ENCODE data around the gene HOXB5.

The HOXB5 gene

DNA sequence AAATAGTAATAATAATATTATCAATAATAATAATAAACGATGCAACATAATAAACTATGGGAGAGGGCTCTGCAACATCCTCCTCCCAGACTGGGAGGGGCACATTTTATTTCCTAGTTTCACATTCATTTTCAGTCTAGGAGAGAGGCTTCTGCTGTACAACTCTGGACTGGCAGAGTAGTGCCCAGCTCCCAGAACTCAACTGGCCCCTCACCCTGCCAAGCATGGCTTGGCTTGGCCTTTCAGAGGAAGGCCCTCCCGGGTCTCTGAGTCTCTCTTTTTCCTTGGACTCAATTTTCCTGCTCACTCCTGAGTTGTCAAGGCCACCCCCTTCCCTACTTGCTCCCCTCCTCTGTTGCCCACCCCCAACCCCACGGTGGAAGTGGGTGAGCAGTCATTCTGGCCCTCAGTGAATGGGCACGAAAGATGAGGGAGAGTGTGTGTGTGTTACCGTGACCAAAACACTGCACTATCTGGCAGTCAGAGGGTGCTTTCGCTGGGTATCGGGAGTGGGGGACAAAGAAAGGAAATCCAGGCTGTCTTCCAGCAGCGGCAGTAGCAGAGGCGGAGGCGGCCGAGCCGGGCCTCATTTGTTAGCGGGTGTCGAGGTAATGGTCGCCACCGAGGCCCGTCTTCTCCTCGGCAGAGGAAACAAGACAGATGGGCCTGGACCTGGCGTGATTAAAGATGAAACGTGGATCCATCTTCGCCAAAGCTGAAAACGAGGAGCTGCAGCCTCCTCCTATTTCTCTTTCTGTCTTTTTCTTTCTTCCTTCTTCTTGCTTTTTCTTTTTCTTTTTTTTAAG lies 17.7 kb downstream of the HOXB5 start:
- Histone ChIP-seq H3K4me3 (ENCODE audit: low read length) (no peak overlapping the region), H3K79me2 (ENCODE audit: control insufficient read depth, low read length) (peaks cover 12% of the 10 kb centered on the region), H3K27ac (ENCODE audit: low read depth, low read length) (no peak overlapping the region), H3K4me2 (ENCODE audit: low read length) (no peak overlapping the region), H3K9me2 (replicated peaks; ENCODE audit: control insufficient read depth, low read length) (no peaks in the 10 kb centered on the region), H3F3A (ENCODE audit: control insufficient read depth, insufficient read depth) (0 out of 2 replicates have a peak, but pooled peaks cover 9% of the 10 kb centered on the region), H3K27me3 (ENCODE audit: control insufficient read depth, low read length) (peaks cover 19% of the 10 kb centered on the region), H3K36me3 (ENCODE audit: control insufficient read depth, low read length) (peaks cover 4% of the 10 kb centered on the region; the same call in 1 of the 2 replicates), H4K20me1 (ENCODE audit: control insufficient read depth, insufficient read depth, low read depth, low read length) (no peaks in the 10 kb centered on the region), H3K4me1 (ENCODE audit: control insufficient read depth, low read length) (peaks cover 29% of the 10 kb centered on the region), H3K9me3 (ENCODE audit: control insufficient read depth, insufficient read depth, low read length) (no peaks in the 10 kb centered on the region)
- no peak for TF ChIP-seq EZH2phosphoT487 (IDR thresholded peaks at IDR 0.05; ENCODE audit: borderline replicate concordance, low read length)
- TF ChIP-seq, protein P1, sequence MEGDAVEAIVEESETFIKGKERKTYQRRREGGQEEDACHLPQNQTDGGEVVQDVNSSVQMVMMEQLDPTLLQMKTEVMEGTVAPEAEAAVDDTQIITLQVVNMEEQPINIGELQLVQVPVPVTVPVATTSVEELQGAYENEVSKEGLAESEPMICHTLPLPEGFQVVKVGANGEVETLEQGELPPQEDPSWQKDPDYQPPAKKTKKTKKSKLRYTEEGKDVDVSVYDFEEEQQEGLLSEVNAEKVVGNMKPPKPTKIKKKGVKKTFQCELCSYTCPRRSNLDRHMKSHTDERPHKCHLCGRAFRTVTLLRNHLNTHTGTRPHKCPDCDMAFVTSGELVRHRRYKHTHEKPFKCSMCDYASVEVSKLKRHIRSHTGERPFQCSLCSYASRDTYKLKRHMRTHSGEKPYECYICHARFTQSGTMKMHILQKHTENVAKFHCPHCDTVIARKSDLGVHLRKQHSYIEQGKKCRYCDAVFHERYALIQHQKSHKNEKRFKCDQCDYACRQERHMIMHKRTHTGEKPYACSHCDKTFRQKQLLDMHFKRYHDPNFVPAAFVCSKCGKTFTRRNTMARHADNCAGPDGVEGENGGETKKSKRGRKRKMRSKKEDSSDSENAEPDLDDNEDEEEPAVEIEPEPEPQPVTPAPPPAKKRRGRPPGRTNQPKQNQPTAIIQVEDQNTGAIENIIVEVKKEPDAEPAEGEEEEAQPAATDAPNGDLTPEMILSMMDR (IDR thresholded peaks at IDR 0.05; ENCODE audit: low read depth, low read length, poor library complexity, severe bottlenecking), result no peak

DNA sequence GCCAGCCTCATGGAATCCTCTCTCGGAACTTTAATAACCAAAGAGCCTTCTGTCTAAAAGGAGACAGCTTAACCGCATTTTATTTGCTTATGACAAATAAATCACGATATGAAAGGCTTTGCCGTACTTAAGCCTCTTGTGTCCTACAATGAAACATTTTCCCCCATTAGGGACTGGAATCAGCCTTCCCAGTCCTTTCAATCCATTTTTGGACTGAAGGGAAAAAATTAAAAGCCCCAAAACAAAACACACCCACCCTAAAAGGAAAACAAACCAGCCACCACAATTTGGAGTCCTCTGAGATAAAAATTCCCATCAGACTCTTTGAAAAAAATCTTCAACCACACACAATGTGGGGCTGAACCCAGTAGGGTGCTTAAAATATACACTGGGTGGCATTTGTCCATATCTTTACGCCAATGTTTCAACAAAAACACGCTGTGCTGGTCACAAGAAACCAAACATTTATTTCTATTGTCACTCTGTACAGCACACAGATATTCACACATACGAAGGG lies 18.5 kb downstream of the HOXB5 start:
- no peaks in the 10 kb centered on the region for H3K9me3 ChIP-seq (ENCODE audit: control insufficient read depth, insufficient read depth, low read length)
- peaks cover 12% of the 10 kb centered on the region for H3K79me2 ChIP-seq (ENCODE audit: control insufficient read depth, low read length)
- peaks cover 4% of the 10 kb centered on the region; the same call in 1 of the 2 replicates for H3K36me3 ChIP-seq (ENCODE audit: control insufficient read depth, low read length)
- H3K4me3 ChIP-seq (ENCODE audit: low read length), result no peak overlapping the region
- H4K20me1 ChIP-seq (ENCODE audit: control insufficient read depth, insufficient read depth, low read depth, low read length), result no peaks in the 10 kb centered on the region
- H3K27me3 ChIP-seq (ENCODE audit: control insufficient read depth, low read length), result peaks cover 12% of the 10 kb centered on the region
- no peak overlapping the region for H3K4me2 ChIP-seq (ENCODE audit: low read length)
- 0 out of 2 replicates have a peak, but pooled peaks cover 4% of the 10 kb centered on the region for H3F3A ChIP-seq (ENCODE audit: control insufficient read depth, insufficient read depth)
- no peaks in the 10 kb centered on the region for H3K9me2 ChIP-seq (replicated peaks; ENCODE audit: control insufficient read depth, low read length)
- H3K27ac ChIP-seq (ENCODE audit: low read depth, low read length), result no peak overlapping the region
- no peak for TF ChIP-seq EZH2phosphoT487 (IDR thresholded peaks at IDR 0.05; ENCODE audit: borderline replicate concordance, low read length)
- H3K4me1 ChIP-seq (ENCODE audit: control insufficient read depth, low read length), result peaks cover 22% of the 10 kb centered on the region

DNA sequence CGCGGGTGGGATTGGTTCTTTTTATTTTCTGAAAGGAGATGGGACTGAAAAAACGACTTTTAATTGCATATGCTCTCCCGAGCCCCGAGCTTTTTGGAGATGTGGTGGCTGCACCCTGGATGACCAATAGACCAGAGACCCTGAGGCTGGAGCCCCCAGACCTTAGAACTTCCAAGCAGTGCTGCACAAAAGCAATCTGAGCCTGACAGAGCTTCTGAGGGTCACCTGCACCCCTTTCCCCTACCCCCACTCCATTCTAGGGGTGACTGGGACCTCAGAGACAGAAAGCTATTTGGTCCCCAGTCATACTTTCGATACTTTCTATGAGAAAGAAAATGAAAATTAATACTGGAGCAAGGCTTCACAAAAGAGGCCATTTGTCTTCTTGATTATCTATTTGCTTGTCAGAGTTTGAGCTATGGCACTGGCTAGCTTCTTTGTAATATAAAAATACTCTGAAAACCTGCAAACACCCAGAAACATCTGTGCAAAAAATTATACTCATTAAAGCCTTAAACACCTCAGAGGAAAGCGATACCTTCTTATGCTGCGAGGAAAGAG lies 19.0 kb downstream of the HOXB5 start:
- Histone ChIP-seq H3K9me2 (replicated peaks; ENCODE audit: control insufficient read depth, low read length) (no peaks in the 10 kb centered on the region), H3K4me1 (ENCODE audit: control insufficient read depth, low read length) (peaks cover 17% of the 10 kb centered on the region), H3K79me2 (ENCODE audit: control insufficient read depth, low read length) (peaks cover 12% of the 10 kb centered on the region), H3F3A (ENCODE audit: control insufficient read depth, insufficient read depth) (0 out of 2 replicates have a peak, but pooled peaks cover 3% of the 10 kb centered on the region), H4K20me1 (ENCODE audit: control insufficient read depth, insufficient read depth, low read depth, low read length) (no peaks in the 10 kb centered on the region), H3K9me3 (ENCODE audit: control insufficient read depth, insufficient read depth, low read length) (no peaks in the 10 kb centered on the region), H3K27ac (ENCODE audit: low read depth, low read length) (no peak overlapping the region), H3K36me3 (ENCODE audit: control insufficient read depth, low read length) (peaks cover 4% of the 10 kb centered on the region; the same call in 1 of the 2 replicates), H3K27me3 (ENCODE audit: control insufficient read depth, low read length) (peaks cover 7% of the 10 kb centered on the region), H3K4me3 (ENCODE audit: low read length) (no peak overlapping the region), H3K4me2 (ENCODE audit: low read length) (no peak overlapping the region)
- TF ChIP-seq EZH2phosphoT487 (IDR thresholded peaks at IDR 0.05; ENCODE audit: borderline replicate concordance, low read length), result no peak
- TF ChIP-seq, protein P1 (IDR thresholded peaks at IDR 0.05; ENCODE audit: low read depth, low read length, poor library complexity, severe bottlenecking), result no peak
